IMR-90 (cell line): Measurements from ENCODE around the gene RPL10. TPM values are rescaled to one million over a fixed set of nuclear protein-coding genes. Genes with fewer than 3 reads are reported as not detected.

Experiments
- ATAC-seq: fragments of 200-7000 bp; cut with Tn5 transposase; 2 replicates; pipeline ENCODE4 v1.9.1; 2020; ENCODE audit warnings: low read depth, mild to moderate bottlenecking, moderate library complexity
- BruUV-seq: library from RNA; stranded (reverse); fragments of 400-500 nt; replicated peaks from 2 replicates; lab custom pipeline; 2021; lab: Mats Ljungman, UMichigan
- CTCF ChIA-PET: fragments of 300-600 bp; formaldehyde crosslinking; extraction: SDS; loops from one replicate; lab custom pipeline; 2021; ENCODE audit warnings: antibody characterized with exemption; lab: Yijun Ruan, JAX
- POLR2A ChIA-PET: fragments of 300-600 bp; sonication (Branson Sonifier 250); formaldehyde crosslinking; loops from one replicate; lab custom pipeline; 2022; ENCODE audit warnings: antibody characterized with exemption; ENCODE audit not compliant: unreplicated experiment; lab: Charles Lee
- DNase-seq: peaks from one replicate; pipeline ENCODE4 v3.0.0; 2013
- H2AFZ ChIP-seq: replicated peaks from 2 replicates; pipeline ENCODE3; 2013; ENCODE audit warnings: low read length, mild to moderate bottlenecking; ENCODE audit not compliant: poor library complexity
- H2AK5ac ChIP-seq: 2 replicates; pipeline ENCODE4 v1.6.1; 2013; ENCODE audit warnings: low read depth, low read length, inconsistent platforms
- H2AK9ac ChIP-seq: replicated peaks from 2 replicates; pipeline ENCODE3; 2013; ENCODE audit warnings: mild to moderate bottlenecking, low read depth, low read length, moderate library complexity; ENCODE audit not compliant: poor library complexity
- H2BK120ac ChIP-seq: 2 replicates; pipeline ENCODE4 v1.6.1; 2013; ENCODE audit warnings: low read depth, low read length, inconsistent platforms
- H2BK15ac ChIP-seq: 3 replicates; pipeline ENCODE4 v1.6.1; 2013; ENCODE audit warnings: low read depth, low read length, inconsistent platforms
- H2BK20ac ChIP-seq: 2 replicates; pipeline ENCODE4 v1.6.1; 2013; ENCODE audit warnings: low read depth, mild to moderate bottlenecking, inconsistent platforms, low read length, moderate library complexity
- H2BK5ac ChIP-seq: 2 replicates; pipeline ENCODE4 v1.6.1; 2013; ENCODE audit warnings: mild to moderate bottlenecking, low read depth, low read length, inconsistent platforms; ENCODE audit not compliant: poor library complexity, severe bottlenecking
- H3K14ac ChIP-seq: replicated peaks from 2 replicates; pipeline ENCODE4 v1.6.1; 2013; ENCODE audit warnings: low read depth, low read length, inconsistent platforms
- H3K18ac ChIP-seq: 2 replicates; pipeline ENCODE4 v1.6.1; 2013; ENCODE audit warnings: low read depth, low read length, control low read depth
- H3K23ac ChIP-seq: 2 replicates; pipeline ENCODE4 v1.6.1; 2013; ENCODE audit warnings: low read depth, low read length, inconsistent platforms
- H3K27ac ChIP-seq: 2 replicates; pipeline ENCODE4 v1.5.1; 2013; ENCODE audit warnings: mild to moderate bottlenecking, control low read depth, low read length; ENCODE audit not compliant: insufficient read depth
- H3K27me3 ChIP-seq: 2 replicates; pipeline ENCODE4 v1.6.1; 2013; ENCODE audit warnings: low read length; ENCODE audit not compliant: control insufficient read depth, insufficient read depth
- H3K36me3 ChIP-seq: 2 replicates; pipeline ENCODE4 v1.6.1; 2013; ENCODE audit warnings: low read length, mixed read lengths; ENCODE audit not compliant: control insufficient read depth, insufficient read depth
- H3K4ac ChIP-seq: 2 replicates; pipeline ENCODE4 v1.6.1; 2013; ENCODE audit warnings: low read depth, low read length, inconsistent platforms
- H3K4me1 ChIP-seq: 2 replicates; pipeline ENCODE4 v1.6.1; 2013; ENCODE audit warnings: low read length, mixed read lengths; ENCODE audit not compliant: control insufficient read depth, insufficient read depth
- H3K4me2 ChIP-seq: 2 replicates; pipeline ENCODE4 v1.6.1; 2013; ENCODE audit warnings: low read depth, mild to moderate bottlenecking, control low read depth, low read length, moderate library complexity
- H3K4me3 ChIP-seq: 2 replicates; pipeline ENCODE4 v1.5.1; 2013; ENCODE audit warnings: low read depth, mild to moderate bottlenecking, control low read depth, low read length, moderate library complexity; ENCODE audit not compliant: insufficient read depth
- H3K56ac ChIP-seq: 2 replicates; pipeline ENCODE4 v1.6.1; 2013; ENCODE audit warnings: low read length, inconsistent platforms; ENCODE audit not compliant: insufficient read depth; ENCODE audit errors: extremely low read depth
- H3K79me1 ChIP-seq, 2 experiments: 2 replicates each; pipeline ENCODE4 v1.6.1; 2013; ENCODE audit warnings: low read length in 2 of 2, inconsistent platforms in 1 of 2, low read depth in 1 of 2
- H3K9ac ChIP-seq: 2 replicates; pipeline ENCODE4 v1.6.1; 2013; ENCODE audit warnings: low read depth, low read length, control low read depth
- H3K9me1 ChIP-seq: 2 replicates; pipeline ENCODE4 v1.6.1; 2013; ENCODE audit warnings: low read length, inconsistent platforms; ENCODE audit not compliant: insufficient read depth
- H3K9me3 ChIP-seq: 2 replicates; pipeline ENCODE4 v1.6.1; 2013; ENCODE audit warnings: low read length; ENCODE audit not compliant: control insufficient read depth, insufficient read depth
- H4K20me1 ChIP-seq: 2 replicates; pipeline ENCODE4 v1.6.1; 2013; ENCODE audit warnings: low read length, inconsistent platforms; ENCODE audit not compliant: insufficient read depth
- H4K5ac ChIP-seq: 2 replicates; pipeline ENCODE4 v1.6.1; 2013; ENCODE audit warnings: mild to moderate bottlenecking, low read depth, low read length, control low read depth
- H4K8ac ChIP-seq, 2 experiments: 2 replicates each; pipeline ENCODE4 v1.6.1; 2013; ENCODE audit warnings: low read depth in 2 of 2, low read length in 2 of 2, control low read depth in 1 of 2, inconsistent platforms in 1 of 2
- H4K91ac ChIP-seq: 2 replicates; pipeline ENCODE4 v1.6.1; 2013; ENCODE audit warnings: low read depth, low read length, inconsistent platforms; ENCODE audit not compliant: insufficient read depth
- BHLHE40 ChIP-seq: fragments of 150-350 bp; IDR thresholded peaks from 2 replicates; pipeline ENCODE4 v1.6.1; 2016; ENCODE audit warnings: mild to moderate bottlenecking, low read depth, low read length
- CEBPB ChIP-seq: IDR thresholded peaks from 2 replicates; pipeline ENCODE4 v1.6.1; 2012; ENCODE audit warnings: low read depth, low read length, improper control_type of control experiment
- CHD1 ChIP-seq: IDR thresholded peaks from 2 replicates; pipeline ENCODE4 v1.6.1; 2012; ENCODE audit warnings: low read depth, low read length, improper control_type of control experiment
- MAFK ChIP-seq: IDR thresholded peaks from 2 replicates; pipeline ENCODE4 v1.6.1; 2012; ENCODE audit warnings: low read depth, low read length, improper control_type of control experiment
- MAZ ChIP-seq: IDR thresholded peaks from 2 replicates; pipeline ENCODE4 v1.6.1; 2012; ENCODE audit warnings: low read depth, mild to moderate bottlenecking, low read length, improper control_type of control experiment, moderate library complexity, borderline replicate concordance
- MXI1 ChIP-seq: IDR thresholded peaks from 2 replicates; pipeline ENCODE4 v1.6.1; 2012; ENCODE audit warnings: low read depth, mild to moderate bottlenecking, low read length, moderate library complexity, borderline replicate concordance
- NFE2L2 ChIP-seq: fragments of 150-350 bp; IDR thresholded peaks from 2 replicates; pipeline ENCODE4 v1.6.1; 2016; ENCODE audit warnings: low read depth, mild to moderate bottlenecking, low read length
- RAD21 ChIP-seq: IDR thresholded peaks from 2 replicates; pipeline ENCODE4 v1.6.1; 2012; ENCODE audit warnings: low read length, improper control_type of control experiment
- SMC3 ChIP-seq: fragments of 150-350 bp; IDR thresholded peaks from 2 replicates; pipeline ENCODE4 v1.6.1; 2016; ENCODE audit warnings: low read depth, mild to moderate bottlenecking, antibody characterized with exemption, low read length, moderate library complexity
- WGBS, 2 experiments: methylation state at CpG; one replicate each; pipeline versions ENCODE4 v1.1.5 to v1.1.7; 2013; ENCODE audit warnings: missing lambda C conversion rate in 2 of 2; ENCODE audit not compliant: insufficient read length in 1 of 2; ENCODE audit errors: extremely low coverage in 2 of 2; 5-methylcytosine and 5-hydroxymethylcytosine counted together
- dilution Hi-C: fragments of 300-500 bp; cut with HindIII; formaldehyde crosslinking; loops from one replicate; pipeline ENCODE4 v1.14.3; 2018; ENCODE audit warnings: low sequenced_read_pairs; ENCODE audit not compliant: unreplicated experiment
- in situ Hi-C: fragments of 300-500 bp; cut with MboI; formaldehyde crosslinking; loops from 3 replicates; pipeline ENCODE4 v1.14.3; 2019; ENCODE audit warnings: low sequenced_read_pairs, inconsistent platforms, mixed read lengths
- intact Hi-C: fragments of 100-400 bp; cut with micrococcal nuclease; formaldehyde crosslinking; loops from 2 replicates; pipeline ENCODE4 v1.10.0; 2022
- polyA plus RNA-seq, 3 experiments: library from polyadenylated mRNA; depleted of rRNA; stranded (reverse); fragments of >200 nt; gene quantifications; 2 replicates each; pipeline ENCODE4 v1.2.3, GENCODE V29; 2012; ENCODE audit warnings: low replicate concordance in 1 of 3
- total RNA-seq: library from RNA; depleted of rRNA; stranded (reverse); fragments of >200 nt; gene quantifications from 2 replicates; pipeline ENCODE4 v1.2.3, GENCODE V29; 2012
- TF ChIP-seq, protein P1 (sequence below): fragments of 150-350 bp; IDR thresholded peaks from 2 replicates; pipeline ENCODE4 v1.6.1; 2016; ENCODE audit warnings: low read depth, mild to moderate bottlenecking, low read length, moderate library complexity, borderline replicate concordance
- TF ChIP-seq, protein P2 (sequence below): conservative IDR thresholded peaks from 2 replicates; pipeline ENCODE4 v1.5.1; 2012; ENCODE audit warnings: mild to moderate bottlenecking, low read depth, low read length, improper control_type of control experiment

RPL10 gene
- total and polyA plus RNA-seq, 2 of the 4 experiments (the other 2 are of a cell fraction): 1,582 to 7,467 TPM

DNA sequence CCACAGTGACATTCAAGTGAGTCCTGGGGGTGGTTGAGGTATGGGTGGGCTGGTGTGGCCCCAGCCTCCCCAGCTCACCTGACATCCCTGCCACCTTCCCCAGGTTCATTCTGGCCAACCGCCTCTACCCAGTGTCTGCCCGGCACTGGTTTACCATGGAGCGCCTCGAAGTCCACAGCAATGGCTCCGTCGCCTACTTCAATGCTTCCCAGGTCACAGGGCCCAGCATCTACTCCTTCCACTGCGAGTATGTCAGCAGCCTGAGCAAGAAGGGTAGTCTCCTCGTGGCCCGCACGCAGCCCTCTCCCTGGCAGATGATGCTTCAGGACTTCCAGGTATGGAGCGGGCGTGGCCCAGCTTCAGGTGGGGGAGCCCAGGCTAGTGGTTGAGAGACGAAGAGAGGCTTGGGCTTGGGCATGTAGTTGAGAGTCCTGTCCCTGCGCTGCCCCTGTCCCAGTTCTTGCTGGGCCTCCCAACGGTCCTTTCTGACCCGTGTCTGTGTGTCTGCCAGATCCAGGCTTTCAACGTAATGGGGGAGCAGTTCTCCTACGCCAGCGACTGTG, 37.1 kb downstream of the RPL10 start:
- POLR2A ChIA-PET: no interaction called here
- ATAC-seq (no peak), DNase-seq (no peak)
- Histone ChIP-seq H2BK20ac (no peak overlapping the region), H3K4ac (no peak overlapping the region), H4K20me1 (peaks cover 21% of the 10 kb centered on the region), H2BK120ac (no peak overlapping the region), H2AK9ac (peak overlapping the region; percentile 16), H2AK5ac (no peak overlapping the region), H3K79me1 (peaks cover 0 to 16% of the 10 kb centered on the region in 2 experiments; a peak in 2 of 4 replicates), H2BK15ac (no peak overlapping the region), H4K5ac (no peak overlapping the region), H3K27ac (no peak overlapping the region), H3K23ac (no peak overlapping the region), H4K8ac (no peak overlapping the region), H3K27me3 (no peaks in the 10 kb centered on the region), H3K4me1 (peaks cover 3% of the 10 kb centered on the region), H3K4me2 (no peak overlapping the region), H2BK5ac (no peak overlapping the region), H3K36me3 (peaks cover 43% of the 10 kb centered on the region), H3K9ac (no peak overlapping the region), H3K4me3 (no peak overlapping the region), H3K9me1 (no peaks in the 10 kb centered on the region), H3K14ac (no peak overlapping the region), H3K56ac (no peak overlapping the region), H4K91ac (no peak overlapping the region), H2AFZ (no peak overlapping the region), H3K9me3 (no peaks in the 10 kb centered on the region), H3K18ac (no peak overlapping the region)
- 95% methylated on average over 6 of the region's 19 CpGs; no CpG with 5 or more reads in 1 of the 2 experiments for WGBS, 2 experiments
- BruUV-seq: no TSS peak
- intact Hi-C loops: no loop called here
- no peak for TF ChIP-seq MAFK
- no peak for TF ChIP-seq SMC3
- no peak for TF ChIP-seq MXI1
- TF ChIP-seq, protein P1, sequence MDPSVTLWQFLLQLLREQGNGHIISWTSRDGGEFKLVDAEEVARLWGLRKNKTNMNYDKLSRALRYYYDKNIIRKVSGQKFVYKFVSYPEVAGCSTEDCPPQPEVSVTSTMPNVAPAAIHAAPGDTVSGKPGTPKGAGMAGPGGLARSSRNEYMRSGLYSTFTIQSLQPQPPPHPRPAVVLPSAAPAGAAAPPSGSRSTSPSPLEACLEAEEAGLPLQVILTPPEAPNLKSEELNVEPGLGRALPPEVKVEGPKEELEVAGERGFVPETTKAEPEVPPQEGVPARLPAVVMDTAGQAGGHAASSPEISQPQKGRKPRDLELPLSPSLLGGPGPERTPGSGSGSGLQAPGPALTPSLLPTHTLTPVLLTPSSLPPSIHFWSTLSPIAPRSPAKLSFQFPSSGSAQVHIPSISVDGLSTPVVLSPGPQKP: no peak
- TF ChIP-seq, protein P2, sequence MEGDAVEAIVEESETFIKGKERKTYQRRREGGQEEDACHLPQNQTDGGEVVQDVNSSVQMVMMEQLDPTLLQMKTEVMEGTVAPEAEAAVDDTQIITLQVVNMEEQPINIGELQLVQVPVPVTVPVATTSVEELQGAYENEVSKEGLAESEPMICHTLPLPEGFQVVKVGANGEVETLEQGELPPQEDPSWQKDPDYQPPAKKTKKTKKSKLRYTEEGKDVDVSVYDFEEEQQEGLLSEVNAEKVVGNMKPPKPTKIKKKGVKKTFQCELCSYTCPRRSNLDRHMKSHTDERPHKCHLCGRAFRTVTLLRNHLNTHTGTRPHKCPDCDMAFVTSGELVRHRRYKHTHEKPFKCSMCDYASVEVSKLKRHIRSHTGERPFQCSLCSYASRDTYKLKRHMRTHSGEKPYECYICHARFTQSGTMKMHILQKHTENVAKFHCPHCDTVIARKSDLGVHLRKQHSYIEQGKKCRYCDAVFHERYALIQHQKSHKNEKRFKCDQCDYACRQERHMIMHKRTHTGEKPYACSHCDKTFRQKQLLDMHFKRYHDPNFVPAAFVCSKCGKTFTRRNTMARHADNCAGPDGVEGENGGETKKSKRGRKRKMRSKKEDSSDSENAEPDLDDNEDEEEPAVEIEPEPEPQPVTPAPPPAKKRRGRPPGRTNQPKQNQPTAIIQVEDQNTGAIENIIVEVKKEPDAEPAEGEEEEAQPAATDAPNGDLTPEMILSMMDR: no peak
- no peak for TF ChIP-seq CHD1
- no peak for TF ChIP-seq CEBPB
- no peak for TF ChIP-seq MAZ
- TF ChIP-seq RAD21: no peak
- TF ChIP-seq NFE2L2: no peak
- TF ChIP-seq BHLHE40: no peak
- dilution Hi-C loops: no loop called here
- in situ Hi-C loops: no loop called here
- CTCF ChIA-PET: no interaction called here
